Breast epithelium (tissue), 4 donors: ENCODE results near the gene HTR2A. TPM values are rescaled to one million over a fixed set of nuclear protein-coding genes. Genes with fewer than 3 reads are reported as not detected.

Source experiments
- DNase-seq, 2 donors: peaks; one replicate each; pipeline ENCODE4 v3.0.0-alpha.2; 2019; ENCODE audit warnings: low spot score in 2 of 2
- H3K27ac ChIP-seq, 2 donors: fragments of 200-600 bp; sonication (generic) in 1 of 2; one replicate each; pipeline ENCODE4 v1.5.1; 2016 to 2019; ENCODE audit warnings: mild to moderate bottlenecking in 1 of 2
- H3K27me3 ChIP-seq, 2 donors: fragments of 200-600 bp; sonication (generic) in 1 of 2; one replicate each; pipeline versions ENCODE4 v1.5.1 to v1.6.0; 2017 to 2019; ENCODE audit warnings: control low read depth in 1 of 2, mild to moderate bottlenecking in 1 of 2
- H3K36me3 ChIP-seq: fragments of 200-600 bp; one replicate; pipeline ENCODE4 v1.5.1; 2019
- H3K4me1 ChIP-seq, 2 donors: fragments of 200-600 bp; sonication (generic); one replicate each; pipeline ENCODE4 v1.5.1; 2016 to 2019; ENCODE audit warnings: control low read depth in 1 of 2
- H3K4me3 ChIP-seq, 3 donors: fragments of 200-600 bp; sonication (generic); 1 replicate in 2 of 3; 2 replicates in 1 of 3; pipeline ENCODE4 v1.5.1; 2016 to 2019; ENCODE audit warnings: mild to moderate bottlenecking in 3 of 3, moderate library complexity in 2 of 3
- H3K9me3 ChIP-seq, 2 donors: fragments of 200-600 bp; sonication (generic) in 1 of 2; one replicate each; pipeline ENCODE4 v1.5.1; 2016 to 2019; ENCODE audit warnings: control low read depth in 1 of 2
- POLR2A ChIP-seq: fragments of 450-650 bp; IDR thresholded peaks from one replicate; pipeline ENCODE4 v1.6.1; 2016; ENCODE audit warnings: antibody characterized with exemption, mild to moderate bottlenecking, moderate library complexity
- POLR2AphosphoS5 ChIP-seq, 3 donors: sonication (generic); formaldehyde crosslinking; IDR thresholded peaks; one replicate each; pipeline ENCODE4 v1.6.1; 2017; ENCODE audit warnings: antibody characterized with exemption in 3 of 3
- intact Hi-C: fragments of 100-400 bp; cut with DNase I; formaldehyde crosslinking; loops from one replicate; pipeline ENCODE4 v1.15.1; 2023; ENCODE audit warnings: low total_unique reads
- total RNA-seq, 3 donors: library from RNA; depleted of rRNA; stranded (reverse); fragments of >200 nt; gene quantifications; one replicate each; pipeline ENCODE4 v1.1.0, GENCODE V29; 2016
- TF ChIP-seq, protein P1 (sequence below), 3 donors: fragments of 450-650 bp; IDR thresholded peaks; one replicate each; pipeline ENCODE4 v1.5.1; 2016 to 2017; ENCODE audit warnings: antibody characterized with exemption in 3 of 3, mild to moderate bottlenecking in 3 of 3, moderate library complexity in 3 of 3

HTR2A gene
- total RNA-seq, 3 donors from 2014 or later, result 0.32 to 1.2 (median 0.33) TPM

GRCh38 chr13:46804391-46804815, 92.5 kb downstream of the HTR2A start:
- Histone ChIP-seq H3K36me3 (no peaks in the 10 kb centered on the region), H3K4me1 (no peaks in the 10 kb centered on the region), H3K27ac (no peak overlapping the region), H3K4me3 (no peak overlapping the region), H3K9me3 (no peaks in the 10 kb centered on the region), H3K27me3 (no peaks in the 10 kb centered on the region)
- TF ChIP-seq POLR2AphosphoS5 (IDR thresholded peaks at IDR 0.05) (no peak), POLR2A (no peak)
- TF ChIP-seq, protein P1, sequence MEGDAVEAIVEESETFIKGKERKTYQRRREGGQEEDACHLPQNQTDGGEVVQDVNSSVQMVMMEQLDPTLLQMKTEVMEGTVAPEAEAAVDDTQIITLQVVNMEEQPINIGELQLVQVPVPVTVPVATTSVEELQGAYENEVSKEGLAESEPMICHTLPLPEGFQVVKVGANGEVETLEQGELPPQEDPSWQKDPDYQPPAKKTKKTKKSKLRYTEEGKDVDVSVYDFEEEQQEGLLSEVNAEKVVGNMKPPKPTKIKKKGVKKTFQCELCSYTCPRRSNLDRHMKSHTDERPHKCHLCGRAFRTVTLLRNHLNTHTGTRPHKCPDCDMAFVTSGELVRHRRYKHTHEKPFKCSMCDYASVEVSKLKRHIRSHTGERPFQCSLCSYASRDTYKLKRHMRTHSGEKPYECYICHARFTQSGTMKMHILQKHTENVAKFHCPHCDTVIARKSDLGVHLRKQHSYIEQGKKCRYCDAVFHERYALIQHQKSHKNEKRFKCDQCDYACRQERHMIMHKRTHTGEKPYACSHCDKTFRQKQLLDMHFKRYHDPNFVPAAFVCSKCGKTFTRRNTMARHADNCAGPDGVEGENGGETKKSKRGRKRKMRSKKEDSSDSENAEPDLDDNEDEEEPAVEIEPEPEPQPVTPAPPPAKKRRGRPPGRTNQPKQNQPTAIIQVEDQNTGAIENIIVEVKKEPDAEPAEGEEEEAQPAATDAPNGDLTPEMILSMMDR (IDR thresholded peaks at IDR 0.05), result no peak
- intact Hi-C loops, result no loop called here
- no peak for DNase-seq

- TF ChIP-seq POLR2AphosphoS5 (IDR thresholded peaks at IDR 0.05), result no peak
- TF ChIP-seq, protein P1 (IDR thresholded peaks at IDR 0.05), result no peak
- TF ChIP-seq POLR2A, result no peak
- Histone ChIP-seq H3K4me1 (no peaks in the 10 kb centered on the region), H3K9me3 (no peaks in the 10 kb centered on the region), H3K27me3 (no peaks in the 10 kb centered on the region), H3K27ac (no peak overlapping the region), H3K4me3 (no peak overlapping the region), H3K36me3 (no peaks in the 10 kb centered on the region)
- DNase-seq, result no peak
- intact Hi-C loops, result no loop called here
Measured at GRCh38 chr13:46803586-46803985, 93.3 kb downstream of the HTR2A start.

DNA sequence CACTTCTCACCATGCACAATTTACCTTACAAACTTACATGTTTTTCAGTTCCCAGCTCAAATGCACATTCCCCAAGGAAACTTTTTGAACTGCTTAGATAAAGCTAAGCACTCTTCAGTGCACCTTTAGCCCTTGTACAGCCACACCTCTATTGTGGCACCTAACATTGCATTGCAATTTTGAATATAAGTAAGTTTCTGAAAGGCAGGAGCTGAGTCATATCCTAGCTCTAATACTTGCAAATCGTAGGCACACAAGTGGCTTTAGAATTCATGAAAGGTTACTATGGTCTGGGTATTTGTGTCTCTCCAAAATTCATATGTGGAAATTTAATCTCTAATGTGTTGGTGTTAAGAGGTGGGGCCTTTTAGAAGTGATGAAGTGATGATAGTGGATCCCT, 95.0 kb downstream of the HTR2A start:
- Histone ChIP-seq H3K36me3 (no peaks in the 10 kb centered on the region), H3K27ac (no peak overlapping the region), H3K4me3 (no peak overlapping the region), H3K9me3 (no peaks in the 10 kb centered on the region), H3K4me1 (no peaks in the 10 kb centered on the region), H3K27me3 (no peaks in the 10 kb centered on the region)
- intact Hi-C loops, result no loop called here
- no peak for DNase-seq
- TF ChIP-seq POLR2A, result no peak
- TF ChIP-seq, protein P1 (IDR thresholded peaks at IDR 0.05), result no peak

DNA sequence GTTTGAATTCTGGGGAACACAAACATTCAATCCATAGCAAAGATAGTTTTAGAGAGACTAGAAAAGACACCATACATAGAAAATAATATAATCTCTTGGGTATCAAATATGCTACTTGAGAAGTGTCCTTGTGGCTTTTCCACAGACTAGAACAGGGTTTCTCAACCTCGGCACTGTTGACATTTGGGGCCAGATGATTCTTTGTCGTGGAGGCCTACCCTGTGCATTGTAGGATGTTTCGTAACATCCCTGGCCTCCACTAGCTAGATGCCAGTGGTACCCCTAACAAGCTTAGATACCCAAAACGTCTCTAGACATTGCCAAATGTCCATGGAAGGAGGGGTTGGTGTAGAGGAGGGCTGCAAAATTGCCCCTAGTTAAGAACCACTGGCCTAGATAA, 97.7 kb downstream of the HTR2A start:
- DNase-seq, result no peak
- intact Hi-C loops, result no loop called here
- TF ChIP-seq POLR2A, result no peak
- TF ChIP-seq, protein P1 (IDR thresholded peaks at IDR 0.05), result no peak
- TF ChIP-seq POLR2AphosphoS5 (IDR thresholded peaks at IDR 0.05), result no peak
- H3K27ac ChIP-seq, result no peak overlapping the region
- H3K27me3 ChIP-seq, result no peaks in the 10 kb centered on the region
- H3K4me1 ChIP-seq, result no peaks in the 10 kb centered on the region
- H3K4me3 ChIP-seq, result no peak overlapping the region
- no peaks in the 10 kb centered on the region for H3K36me3 ChIP-seq
- H3K9me3 ChIP-seq, result no peaks in the 10 kb centered on the region

DNA sequence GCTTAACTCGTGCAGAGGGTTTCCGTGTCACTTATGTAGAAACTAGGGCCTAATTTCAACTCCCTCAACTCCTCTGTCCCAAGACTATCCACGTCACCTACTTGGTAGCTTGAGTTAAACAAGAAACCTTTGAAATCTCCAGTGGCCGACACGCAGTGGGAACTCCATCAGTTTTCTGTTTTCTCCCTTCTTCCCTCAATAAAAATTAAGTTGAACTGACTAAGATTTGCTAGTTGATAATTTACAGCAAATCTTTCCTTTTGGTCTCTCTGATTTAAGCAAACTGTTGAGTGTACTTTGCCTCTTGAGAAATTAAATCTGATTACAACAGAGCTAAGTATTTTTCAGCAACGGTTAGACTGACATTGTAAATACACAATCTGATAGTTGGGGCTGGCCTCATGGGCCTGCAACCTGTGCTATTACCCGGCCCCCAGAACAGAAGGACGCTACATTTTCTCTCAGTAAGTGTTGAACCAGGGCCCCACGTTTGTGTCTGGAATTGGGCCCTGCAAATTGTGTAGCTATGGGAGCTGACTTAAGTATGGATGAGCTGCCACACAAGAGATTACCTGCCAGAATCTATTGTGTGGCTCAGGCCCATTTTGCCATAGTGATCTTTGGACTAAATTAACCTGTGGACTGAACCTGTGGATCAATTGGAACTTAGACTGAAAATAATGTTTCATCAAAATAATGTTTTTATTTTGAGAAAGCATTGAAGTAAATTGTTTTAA, 99.2 kb downstream of the HTR2A start:
- H3K4me1 ChIP-seq, result no peaks in the 10 kb centered on the region
- no peaks in the 10 kb centered on the region for H3K36me3 ChIP-seq
- no peaks in the 10 kb centered on the region for H3K9me3 ChIP-seq
- H3K27me3 ChIP-seq, result no peaks in the 10 kb centered on the region
- DNase-seq, result no peak
- peak overlapping the region; percentile 93 for H3K27ac ChIP-seq
- TF ChIP-seq POLR2AphosphoS5 (IDR thresholded peaks at IDR 0.05) (no peak), POLR2A (no peak)
- TF ChIP-seq, protein P1 (IDR thresholded peaks at IDR 0.05), result no peak
- H3K4me3 ChIP-seq, result peak overlapping the region; percentile 81 to 88 (median 88)
- intact Hi-C loops, result no loop called here
